Stimulated activated CD8-positive, alpha-beta memory T cell treated with anti-CD3 and anti-CD28 coated beads, Interleukin-7, amount 100 ng/mL, for 48 hours (primary cell): Measurements from ENCODE around the gene TC2N.
"Not testable (repeated sequence)": the region's sequence is repeated elsewhere in the genome, so short reads cannot be mapped to it uniquely, and the experiment has no call there.

Source experiments
- DNase-seq, 2 donors: peaks; one replicate each; pipeline ENCODE4 v3.0.0-alpha.2; 2020; ENCODE audit warnings: low read depth in 1 of 2; ENCODE audit errors: extremely low read depth in 1 of 2

TC2N gene

DNA sequence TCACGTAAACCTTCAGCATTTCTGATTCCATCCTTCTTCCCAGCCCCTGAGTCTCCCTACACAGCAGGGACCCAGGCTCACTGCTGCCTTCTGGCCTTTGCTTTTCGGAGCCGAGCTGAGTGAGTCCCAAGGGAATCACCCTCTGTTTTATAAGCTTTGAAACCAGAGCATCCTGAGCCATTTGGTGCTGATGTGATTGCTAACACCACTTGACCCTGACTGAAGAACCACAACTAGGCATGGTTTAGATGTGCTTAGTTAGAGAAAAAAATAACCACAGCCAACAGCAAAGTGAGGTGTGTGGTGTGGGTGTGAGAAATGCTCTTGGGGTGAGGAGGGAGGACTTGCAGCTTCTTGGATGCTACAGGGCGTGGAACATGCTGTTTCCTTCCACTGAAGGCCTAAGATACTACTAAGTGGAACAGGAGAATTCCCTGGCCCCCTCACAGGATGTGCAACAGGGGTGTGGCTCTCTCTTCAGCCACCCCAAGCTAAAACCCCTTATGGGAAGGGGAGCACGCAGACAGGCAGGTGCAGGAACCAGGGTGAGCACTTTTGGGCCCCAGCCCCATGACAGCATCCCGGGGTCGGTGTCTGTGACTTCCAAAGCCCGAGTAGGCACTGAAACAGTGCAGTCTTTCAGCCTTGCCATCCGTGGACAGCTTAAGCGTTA is at the start of gene TC2N:
TSS of gene TC2N (minus strand) at position 221 of the 673 bp plus-strand sequence. CDS start 53,767 bp downstream, outside the sequence.
- peak in 1 of 2 donors; percentile 53 for DNase-seq

DNA sequence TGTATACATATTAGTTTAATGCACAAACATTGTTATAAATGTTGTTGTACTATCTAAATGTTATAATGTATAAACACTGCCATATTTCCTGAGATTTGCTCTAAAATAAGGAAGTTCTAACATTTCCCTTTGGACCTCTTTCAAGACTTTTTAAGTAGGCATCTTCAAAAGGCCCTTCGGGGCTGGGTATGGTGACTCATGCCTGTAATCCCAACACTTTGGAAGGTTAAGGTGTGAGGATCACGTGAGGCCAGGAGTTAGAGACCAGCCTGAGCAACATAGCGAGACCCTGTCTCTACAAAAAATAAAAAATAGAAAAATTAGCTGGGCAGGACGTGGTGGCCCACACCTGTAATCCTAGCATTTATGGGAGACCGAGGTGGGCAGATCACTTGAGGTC is 44.7 kb upstream of the TC2N start:
- no peak for DNase-seq

DNA sequence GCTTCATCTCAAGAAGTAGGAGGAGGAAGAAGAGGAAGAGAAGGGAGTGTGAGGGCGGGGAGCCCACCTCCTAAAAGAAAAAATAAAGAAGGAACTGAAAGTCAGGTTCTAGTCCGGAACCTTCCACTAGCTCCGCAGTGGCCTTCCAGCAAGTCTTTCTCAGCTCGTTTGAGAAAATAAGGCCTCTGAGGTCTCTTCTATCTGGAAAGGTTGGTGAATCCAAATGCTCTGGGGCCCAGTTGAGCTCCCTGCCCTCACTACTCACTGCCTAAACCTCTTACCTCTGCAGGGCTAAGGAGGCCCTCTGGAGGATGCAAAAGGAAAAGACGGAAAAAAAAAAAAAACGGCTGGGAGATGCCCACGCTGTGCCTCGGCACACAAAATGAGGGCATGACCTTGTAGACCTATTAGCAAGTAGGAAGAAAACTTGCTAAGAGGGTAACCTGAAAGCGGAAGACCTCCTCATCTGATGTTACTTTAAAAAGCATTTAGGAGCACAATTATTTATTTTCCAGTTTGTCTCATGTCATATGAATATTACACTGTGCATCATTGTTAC is 44.2 kb upstream of the TC2N start:
- DNase-seq = no peak

DNA sequence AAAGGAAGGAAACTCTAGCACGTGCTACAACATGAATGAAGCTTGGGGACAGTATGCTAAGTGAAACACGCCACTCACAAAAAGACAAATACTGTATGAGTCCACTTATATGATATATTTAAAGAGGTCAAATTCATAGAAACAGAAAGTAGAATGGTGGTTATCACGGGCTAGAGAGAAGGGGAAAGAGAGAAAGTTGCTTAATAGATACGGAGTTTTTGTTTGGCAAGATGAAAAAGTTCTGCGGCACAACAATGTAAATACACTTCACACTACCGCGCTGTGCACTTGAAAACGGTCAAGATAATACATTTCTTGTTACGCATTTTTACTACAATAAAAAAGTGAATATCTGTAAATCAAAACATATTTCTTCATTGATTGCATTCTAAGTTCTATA is 42.9 kb upstream of the TC2N start:
- no peak for DNase-seq

DNA sequence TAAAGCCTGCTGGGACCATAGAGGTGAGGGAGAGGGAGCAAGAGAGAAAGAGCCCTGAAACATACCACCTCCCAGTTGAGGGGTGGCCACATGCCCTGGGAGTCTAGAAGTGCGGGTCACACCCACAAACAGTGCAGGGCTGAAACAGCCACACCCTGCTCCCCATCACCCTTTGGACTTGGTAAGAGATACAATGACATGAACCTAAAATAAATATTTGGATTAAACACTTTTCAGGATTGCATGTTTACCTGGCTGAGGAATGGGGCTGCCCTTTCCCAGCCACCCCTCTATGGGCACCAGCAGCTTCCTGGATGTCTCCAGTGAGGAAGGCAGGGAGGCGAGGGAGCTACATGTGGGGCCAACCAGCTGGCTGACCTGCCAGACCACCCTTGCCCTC is 39.0 kb upstream of the TC2N start:
- no peak for DNase-seq

DNA sequence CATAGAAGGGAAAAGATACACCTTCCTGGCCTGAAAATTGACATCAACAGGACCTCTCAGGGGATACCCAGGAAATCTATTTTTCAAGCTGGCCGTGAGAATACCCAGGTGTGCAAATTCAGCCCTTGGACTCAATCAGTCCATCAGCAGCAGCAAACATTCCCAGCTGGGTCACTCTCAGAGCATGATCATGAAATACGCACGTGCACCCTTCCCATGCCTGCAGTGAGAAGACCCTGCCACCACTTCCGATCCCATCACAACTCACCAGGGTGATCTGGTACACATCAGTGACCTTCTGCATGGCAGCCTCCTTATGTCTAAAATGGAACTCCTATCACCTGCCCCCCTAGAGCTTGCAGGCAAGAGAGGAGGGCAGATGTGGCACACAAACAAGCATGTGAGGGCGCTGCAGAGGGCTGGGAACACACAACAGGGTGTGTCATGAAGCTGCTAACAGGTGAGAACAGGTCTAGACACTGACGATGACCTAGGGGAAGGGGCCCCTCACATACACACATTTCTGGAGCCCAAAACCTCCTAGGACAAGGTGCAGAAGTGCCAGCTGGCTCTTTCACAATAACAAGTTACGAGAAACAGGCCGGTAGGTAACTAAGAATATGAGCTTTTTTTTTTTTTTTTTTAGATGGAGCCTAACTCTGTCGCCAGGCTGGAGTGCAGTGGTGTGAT is 37.8 kb upstream of the TC2N start:
- no peak for DNase-seq

DNA sequence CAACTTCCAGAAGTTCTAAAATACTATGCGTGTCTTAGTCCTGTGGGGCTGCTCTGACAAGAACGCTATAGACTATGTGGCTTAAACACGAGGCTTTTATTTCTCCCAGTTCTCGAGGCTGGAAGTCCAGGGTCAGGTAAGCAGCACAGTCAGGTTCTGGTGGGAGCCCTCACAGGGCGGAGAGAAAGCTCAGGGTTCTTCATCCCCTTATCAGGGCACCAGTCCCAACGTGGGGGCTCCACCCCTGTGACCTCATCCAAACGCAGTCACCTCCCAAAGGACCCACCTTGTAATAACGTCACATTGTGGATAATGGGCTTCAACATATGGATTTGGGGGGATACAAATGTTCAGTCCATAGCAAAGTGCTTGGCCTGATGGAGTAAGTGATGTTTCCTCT is 37.1 kb upstream of the TC2N start:
- DNase-seq = no peak

DNA sequence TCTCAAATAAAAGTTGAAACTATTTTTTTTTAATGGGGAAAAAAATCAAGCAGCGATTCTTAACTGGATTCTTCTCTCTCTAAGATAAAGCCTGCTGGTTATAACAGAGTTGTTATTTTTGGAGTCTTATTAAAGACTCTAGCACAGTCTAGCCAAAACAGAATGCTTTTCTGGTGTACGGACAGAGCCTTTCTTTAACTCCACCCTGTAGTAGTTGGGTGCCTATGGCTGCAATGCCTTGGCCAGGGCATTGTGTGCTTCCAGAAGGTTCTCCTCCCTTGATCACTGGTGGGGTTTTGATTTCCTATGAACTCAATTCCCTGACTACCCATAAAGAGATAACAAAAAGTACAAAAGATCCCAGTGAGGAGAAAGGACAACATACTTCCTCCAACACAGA is 35.7 kb upstream of the TC2N start:
- DNase-seq = no peak

DNA sequence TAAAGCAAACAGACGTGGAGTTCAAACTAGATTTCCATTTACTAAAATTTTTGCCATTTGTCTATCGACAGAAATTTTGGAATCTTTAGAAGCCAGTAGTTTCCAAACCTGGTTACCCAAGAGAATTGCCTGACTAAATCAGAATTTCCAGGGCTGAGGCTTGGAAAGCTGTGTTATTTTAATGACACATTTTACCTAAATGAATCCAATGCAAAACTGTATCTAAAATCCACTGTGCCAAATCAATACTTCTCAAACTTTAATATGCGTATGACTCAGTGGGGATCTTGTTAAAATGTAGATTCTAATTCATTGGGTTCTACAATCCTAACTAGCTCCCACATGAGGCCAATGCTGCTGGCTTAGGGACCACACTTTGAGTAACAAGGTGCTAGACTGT is 35.0 kb upstream of the TC2N start:
- DNase-seq = no peak

DNA sequence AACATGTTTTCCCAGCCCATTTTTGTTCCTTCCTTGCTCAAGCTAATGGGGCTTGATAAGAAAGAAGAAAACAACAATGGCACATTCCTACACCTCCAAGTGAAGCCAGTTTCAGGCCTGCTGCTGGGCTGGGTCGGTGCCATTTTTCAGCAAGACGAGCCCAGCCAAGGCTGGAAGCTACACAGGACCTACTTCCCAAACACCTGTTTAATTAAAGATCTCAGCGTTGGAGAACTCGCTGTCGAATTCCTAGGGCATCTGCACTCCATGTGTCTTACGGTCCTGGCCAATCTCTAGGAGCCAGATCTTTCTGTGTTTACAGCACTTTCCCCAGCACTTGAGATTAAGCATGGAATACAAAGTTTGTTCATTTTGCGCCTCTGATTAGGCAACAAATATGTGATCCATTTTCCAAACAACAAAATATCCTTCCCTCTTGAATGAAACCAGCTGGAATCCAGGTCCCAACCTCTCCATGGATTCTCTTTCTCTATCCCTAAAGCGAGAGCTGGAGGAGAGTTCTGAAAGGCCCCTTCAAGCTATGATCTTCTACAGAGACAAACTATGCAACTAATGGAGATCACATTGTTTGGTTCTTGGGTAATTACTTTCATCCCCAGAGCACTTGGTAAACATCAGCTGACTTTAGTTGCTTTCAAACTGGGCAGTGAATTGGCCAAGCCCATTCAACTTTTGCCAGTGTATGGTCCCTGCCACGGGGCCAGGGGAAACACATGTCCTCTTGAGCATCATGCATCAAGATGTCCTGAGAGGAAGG is 34.3 kb upstream of the TC2N start:
- DNase-seq = no peak

DNA sequence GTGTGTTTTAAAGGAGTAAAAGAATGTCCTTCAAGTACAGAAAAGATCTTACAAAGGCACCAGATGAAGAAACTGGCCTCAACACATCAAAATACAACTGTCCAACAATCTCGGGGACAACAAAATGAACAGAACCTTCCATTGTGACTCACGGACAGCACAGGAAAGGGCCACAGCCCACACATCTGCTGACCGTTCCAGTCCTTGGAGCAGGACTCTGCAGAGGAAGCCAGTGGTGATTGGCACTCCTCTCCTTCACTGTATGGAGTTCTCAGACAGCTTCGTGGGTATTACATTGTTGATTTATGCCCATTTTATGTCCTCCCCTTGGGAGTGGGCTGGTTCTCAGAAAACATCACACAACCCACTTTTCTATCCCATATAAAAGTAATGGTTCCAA is 32.5 kb upstream of the TC2N start:
- DNase-seq = no peak

DNA sequence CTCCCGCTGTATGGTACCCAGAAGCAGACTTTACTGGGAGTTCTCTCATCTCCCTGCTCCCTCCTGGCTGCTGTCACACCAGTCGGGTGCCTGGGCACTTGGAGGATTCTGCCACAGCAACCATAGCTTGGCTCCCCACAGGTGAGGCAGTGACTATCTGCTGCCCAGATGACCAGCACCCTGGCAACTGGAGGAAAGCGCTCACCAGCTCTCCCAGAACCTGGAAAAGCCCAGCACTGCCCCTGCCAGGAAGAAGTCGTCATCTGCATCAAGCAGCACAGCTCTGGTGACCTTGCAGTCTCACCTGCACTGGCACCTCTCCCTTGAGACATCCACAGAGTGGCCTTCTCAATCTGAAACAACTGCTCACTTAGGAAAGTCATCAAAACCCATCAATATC is 31.9 kb upstream of the TC2N start:
- no peak for DNase-seq

DNA sequence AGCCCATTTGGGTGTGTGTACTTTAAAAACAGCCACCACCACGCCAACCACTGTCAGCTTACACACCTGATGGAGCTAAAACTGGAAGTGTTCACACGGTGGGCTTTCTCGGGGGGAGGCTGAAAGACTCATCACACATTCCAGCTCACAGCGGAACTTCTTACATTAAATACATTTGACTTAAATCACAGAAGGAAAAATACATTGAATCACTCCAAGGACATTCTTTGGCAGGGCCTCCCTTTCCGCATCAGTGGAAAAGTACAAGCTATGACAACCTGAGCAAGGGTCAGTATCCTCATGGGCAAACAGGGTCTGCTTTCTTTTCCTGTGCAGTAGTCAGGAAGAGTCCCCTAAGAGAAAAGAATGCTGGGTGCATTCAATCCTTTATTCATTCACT is 31.0 kb upstream of the TC2N start:
- no peak for DNase-seq

DNA sequence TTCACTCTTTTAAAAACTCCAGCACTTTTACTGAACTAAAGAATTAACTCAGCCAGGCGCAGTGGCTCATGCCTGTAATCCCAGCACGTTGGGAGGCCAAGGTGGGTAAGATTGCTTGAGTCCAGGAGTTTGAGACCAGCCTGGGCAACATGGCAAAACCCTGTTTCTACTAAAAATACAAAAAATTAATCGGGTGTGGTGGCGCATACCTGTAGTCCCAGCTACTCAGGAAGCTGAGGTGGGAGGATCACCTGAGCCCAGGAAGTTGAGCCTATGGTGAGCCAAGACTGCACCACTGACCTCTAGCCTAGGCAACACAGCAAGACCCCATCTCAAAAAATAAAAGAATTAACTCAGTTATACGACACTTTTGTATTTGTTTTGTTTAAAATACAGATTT is 30.4 kb upstream of the TC2N start:
- DNase-seq = not testable (repeated sequence)

DNA sequence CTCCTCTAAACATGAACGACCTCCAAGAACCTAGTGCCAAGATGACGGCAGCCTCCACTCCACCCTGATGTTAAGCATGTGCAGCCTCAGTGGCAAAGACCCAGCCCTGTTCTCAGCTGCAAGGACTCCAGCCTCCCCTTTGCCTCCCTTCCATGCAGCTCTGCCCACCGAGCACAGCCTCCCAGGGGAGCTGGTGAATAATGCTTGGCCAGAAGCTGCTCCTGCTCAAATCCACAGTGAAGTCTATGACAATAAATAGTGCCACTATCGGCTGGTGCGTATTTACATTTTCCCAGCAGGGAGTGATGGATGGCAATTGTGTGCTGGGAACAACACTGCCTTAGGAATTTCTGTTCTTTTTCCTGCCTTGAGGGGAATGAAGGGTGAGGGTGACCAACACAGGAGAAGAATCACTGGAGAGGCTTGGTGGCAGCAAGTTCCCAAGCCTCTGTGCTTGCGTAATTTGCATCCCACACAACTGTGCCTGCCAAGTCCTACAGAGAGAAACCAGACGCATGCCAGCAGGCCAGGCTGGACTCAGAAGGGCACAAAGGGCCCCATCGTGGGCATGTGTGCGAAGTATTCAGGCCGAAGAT is 29.9 kb upstream of the TC2N start:
- no peak for DNase-seq

DNA sequence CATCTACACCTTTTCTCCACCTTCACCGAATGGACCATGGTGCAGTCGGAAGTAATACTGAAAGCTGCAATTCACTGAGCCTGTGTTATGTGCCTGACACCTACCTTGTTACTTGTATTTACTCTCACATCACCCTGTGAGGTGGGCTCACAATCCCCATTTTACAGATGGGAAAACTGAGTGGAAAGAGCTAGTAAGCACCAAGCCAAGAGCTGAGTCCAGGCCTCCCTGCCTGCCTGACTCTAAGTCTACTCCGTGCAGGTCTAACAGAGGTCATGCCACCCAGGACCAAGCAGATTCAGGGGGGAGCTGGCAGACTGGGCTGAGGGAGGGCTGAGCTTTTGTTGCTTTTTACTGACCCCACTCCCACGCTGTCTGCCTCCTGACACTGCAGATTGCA is 29.1 kb upstream of the TC2N start:
- DNase-seq = no peak

DNA sequence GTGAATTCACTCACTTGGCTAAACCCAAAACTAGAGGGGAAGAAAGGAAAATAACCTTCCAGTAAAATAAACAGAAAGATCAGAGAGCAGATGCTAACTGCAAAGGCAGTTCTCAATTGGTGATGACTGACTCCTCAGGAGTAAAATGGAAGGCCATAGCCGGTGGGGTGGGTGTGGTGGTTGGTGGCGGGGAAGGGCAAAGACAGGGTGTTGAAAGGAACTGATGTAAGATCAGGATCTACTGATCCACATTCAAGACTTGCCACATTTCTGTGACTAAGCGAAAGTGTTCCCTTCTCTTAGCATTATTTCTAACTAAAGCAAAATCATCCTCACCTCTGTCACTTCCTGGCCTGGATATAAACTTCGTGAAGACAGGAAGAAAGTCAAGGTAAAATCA is 26.3 kb upstream of the TC2N start:
- peak in 1 of 2 donors; percentile 43 for DNase-seq

DNA sequence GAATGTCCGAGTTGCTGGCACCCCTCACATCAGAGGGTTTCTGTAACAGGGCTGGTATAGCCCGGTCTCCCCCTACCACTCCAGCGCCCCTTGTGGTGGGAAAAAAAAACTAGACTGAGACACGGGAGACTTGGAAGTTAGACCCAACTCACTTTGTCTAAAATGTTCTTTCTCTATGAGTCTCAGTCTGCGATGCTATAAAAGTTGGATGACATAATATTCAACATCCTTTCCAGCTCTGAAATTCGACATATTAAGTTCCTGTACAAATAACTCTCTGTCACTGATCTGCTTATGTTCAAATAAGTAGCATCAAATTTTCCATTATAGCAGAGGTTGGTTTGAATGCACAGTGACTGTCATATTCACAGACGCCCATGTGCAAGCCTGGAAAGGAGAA is 25.7 kb upstream of the TC2N start:
- DNase-seq = no peak

DNA sequence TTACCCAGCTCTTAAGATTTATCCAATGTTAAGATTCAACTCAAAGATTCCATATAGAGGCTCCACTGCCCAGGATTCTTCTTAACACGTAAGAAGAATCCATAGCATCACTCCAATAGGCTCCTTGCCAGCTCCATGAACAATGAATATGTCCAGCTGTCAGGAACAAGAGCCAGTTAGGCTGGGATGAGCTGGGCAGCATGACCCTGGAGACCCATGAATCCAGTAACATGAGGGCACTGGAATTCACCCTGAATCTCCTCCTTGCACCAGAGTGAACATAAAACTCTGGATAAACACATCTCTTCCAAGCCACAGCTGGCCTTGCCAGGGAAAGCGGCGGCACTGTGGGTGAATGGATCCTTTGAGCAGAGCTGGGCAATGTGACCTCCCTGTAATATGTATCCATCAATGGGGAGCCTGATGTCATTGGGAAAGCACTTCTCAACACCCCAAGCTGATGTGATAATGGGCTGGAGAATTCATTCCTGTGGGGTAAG is 24.4 kb upstream of the TC2N start:
- DNase-seq = no peak

DNA sequence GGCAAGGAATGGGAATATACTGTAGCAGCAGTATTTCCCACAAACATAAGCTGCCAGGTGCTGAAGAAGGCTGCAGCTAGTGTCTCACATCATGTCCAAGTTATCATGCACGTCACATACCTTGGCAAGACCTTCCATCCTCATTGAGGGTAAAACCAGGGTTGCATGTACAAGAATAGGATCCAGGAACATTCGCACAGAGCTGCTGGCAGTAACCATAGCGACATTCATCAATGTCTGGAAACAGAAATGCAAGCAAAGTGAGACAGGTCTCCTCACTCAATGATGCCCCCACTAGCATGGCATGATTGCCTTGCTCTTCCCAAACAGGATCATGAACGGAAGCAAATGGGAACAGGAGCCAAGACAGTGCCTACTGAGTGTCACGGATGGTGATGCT is 23.8 kb upstream of the TC2N start:
- no peak for DNase-seq

DNA sequence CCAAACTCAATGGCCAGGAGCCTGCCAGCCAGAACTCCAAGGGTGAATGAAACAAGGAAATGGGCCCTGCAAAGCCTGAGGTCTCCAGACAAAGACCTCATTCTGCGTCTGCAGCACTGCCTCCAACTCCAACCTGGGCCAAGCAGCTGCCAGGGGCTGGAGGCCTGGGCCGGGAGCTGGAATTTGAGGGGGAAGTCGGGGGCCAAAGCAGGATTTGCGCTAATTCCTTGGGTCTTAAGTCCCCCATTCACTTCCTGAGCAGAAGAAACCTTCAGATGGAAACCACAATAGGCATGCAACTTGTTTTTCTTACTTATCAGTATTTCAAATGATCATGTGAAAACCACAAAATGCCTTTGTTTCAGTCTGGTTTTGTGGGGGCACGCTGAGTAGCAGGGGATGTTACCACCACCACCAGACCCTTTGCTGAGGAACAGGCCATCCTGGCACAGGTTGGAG is 23.0 kb upstream of the TC2N start:
- DNase-seq = no peak
